CD4-positive, alpha-beta T cell treated with Interleukin-17A for 1 hour (primary cell): ENCODE measurements around the gene ANKRD20A1.
"Not testable (repeated sequence)": the region's sequence is repeated elsewhere in the genome, so short reads cannot be mapped to it uniquely, and the experiment has no call there.

Source experiments
- DNase-seq: peaks from one replicate; pipeline ENCODE4 v3.0.0-alpha.2; 2020

The ANKRD20A1 gene

GRCh38 chr9:67858871-67859270 lies at the start of gene ANKRD20A1:
Gene ANKRD20A1, plus strand, starts transcription at chr9:67858931. Its CDS starts 496 bp downstream, at chr9:67859427.
- not testable (repeated sequence) for DNase-seq

GRCh38 chr9:67832088-67832487 lies 26.6 kb upstream of the ANKRD20A1 start:
- DNase-seq = not testable (repeated sequence)
